Smooth muscle cell (in vitro differentiated cells): ENCODE measurements around the gene HS3ST4. TPM values are rescaled to one million over a fixed set of nuclear protein-coding genes. Genes with fewer than 3 reads are reported as not detected.

Experiments
- DNase-seq: peaks from one replicate; lab custom pipeline; 2025; ENCODE audit not compliant: unreplicated experiment; lab: John Stamatoyannopoulos, UW
- H2AFZ ChIP-seq: fragments of 200-600 bp; sonication (generic); 2 replicates; pipeline ENCODE4 v1.6.0; 2016; ENCODE audit warnings: antibody characterized with exemption, low read depth, mild to moderate bottlenecking
- H3F3A ChIP-seq: fragments of 200-600 bp; sonication (generic); 2 replicates; pipeline ENCODE4 v1.6.0; 2017; ENCODE audit warnings: antibody characterized with exemption, low read depth
- H3K27ac ChIP-seq: fragments of 200-600 bp; sonication (generic); 2 replicates; pipeline ENCODE4 v1.5.1; 2016; ENCODE audit warnings: low read depth, mild to moderate bottlenecking
- H3K27me3 ChIP-seq: fragments of 200-600 bp; sonication (generic); 2 replicates; pipeline ENCODE4 v1.6.1; 2016; ENCODE audit warnings: low read depth, mild to moderate bottlenecking
- H3K36me3 ChIP-seq: fragments of 200-600 bp; sonication (generic); 2 replicates; pipeline ENCODE4 v1.5.1; 2016; ENCODE audit warnings: low read depth
- H3K4me1 ChIP-seq: fragments of 200-600 bp; sonication (generic); 2 replicates; pipeline ENCODE4 v1.5.1; 2016; ENCODE audit warnings: low read depth
- H3K4me2 ChIP-seq: fragments of 200-600 bp; sonication (generic); 2 replicates; pipeline ENCODE4 v1.6.0; 2016; ENCODE audit warnings: mild to moderate bottlenecking
- H3K4me3 ChIP-seq: fragments of 200-600 bp; sonication (generic); 2 replicates; pipeline ENCODE4 v1.5.1; 2016; ENCODE audit warnings: mild to moderate bottlenecking
- H3K79me2 ChIP-seq: fragments of 200-600 bp; sonication (generic); 2 replicates; pipeline ENCODE4 v1.6.0; 2016; ENCODE audit warnings: low read depth, mild to moderate bottlenecking
- H3K9ac ChIP-seq: fragments of 200-600 bp; sonication (generic); 2 replicates; pipeline ENCODE4 v1.6.0; 2016; ENCODE audit warnings: low read depth
- H3K9me3 ChIP-seq: fragments of 200-600 bp; sonication (generic); replicated peaks from 2 replicates; pipeline ENCODE4 v1.5.1; 2016; ENCODE audit warnings: low read depth
- H4K20me1 ChIP-seq: fragments of 200-600 bp; sonication (generic); 2 replicates; pipeline ENCODE4 v1.6.0; 2016; ENCODE audit warnings: low read depth
- WGBS: methylation state at CpG from one replicate; pipeline ENCODE4 v1.1.7; 2016; ENCODE audit warnings: low lambda C conversion rate; 5-methylcytosine and 5-hydroxymethylcytosine counted together
- polyA plus RNA-seq: library from polyadenylated mRNA; unstranded; fragments of >200 nt; fragmentation: Nextera tagmentation; extraction: Ambion mirVana; gene quantifications from 2 replicates; pipeline ENCODE4 v1.2.1, GENCODE V29; 2016
- total RNA-seq: library from RNA; depleted of rRNA; stranded (reverse); fragments of >200 nt; gene quantifications from 2 replicates; pipeline ENCODE4 v1.2.3, GENCODE V29; 2014
- TF ChIP-seq, protein P1 (sequence below): fragments of 200-600 bp; sonication (generic); IDR thresholded peaks from 2 replicates; pipeline ENCODE4 v1.5.1; 2017; ENCODE audit warnings: borderline replicate concordance, mild to moderate bottlenecking, antibody characterized with exemption; ENCODE audit not compliant: insufficient read depth, poor library complexity, severe bottlenecking

The HS3ST4 gene
- total and polyA plus RNA-seq, 2 experiments from 2014 or later: 0.29 to 2.2 TPM

- TF ChIP-seq, protein P1, sequence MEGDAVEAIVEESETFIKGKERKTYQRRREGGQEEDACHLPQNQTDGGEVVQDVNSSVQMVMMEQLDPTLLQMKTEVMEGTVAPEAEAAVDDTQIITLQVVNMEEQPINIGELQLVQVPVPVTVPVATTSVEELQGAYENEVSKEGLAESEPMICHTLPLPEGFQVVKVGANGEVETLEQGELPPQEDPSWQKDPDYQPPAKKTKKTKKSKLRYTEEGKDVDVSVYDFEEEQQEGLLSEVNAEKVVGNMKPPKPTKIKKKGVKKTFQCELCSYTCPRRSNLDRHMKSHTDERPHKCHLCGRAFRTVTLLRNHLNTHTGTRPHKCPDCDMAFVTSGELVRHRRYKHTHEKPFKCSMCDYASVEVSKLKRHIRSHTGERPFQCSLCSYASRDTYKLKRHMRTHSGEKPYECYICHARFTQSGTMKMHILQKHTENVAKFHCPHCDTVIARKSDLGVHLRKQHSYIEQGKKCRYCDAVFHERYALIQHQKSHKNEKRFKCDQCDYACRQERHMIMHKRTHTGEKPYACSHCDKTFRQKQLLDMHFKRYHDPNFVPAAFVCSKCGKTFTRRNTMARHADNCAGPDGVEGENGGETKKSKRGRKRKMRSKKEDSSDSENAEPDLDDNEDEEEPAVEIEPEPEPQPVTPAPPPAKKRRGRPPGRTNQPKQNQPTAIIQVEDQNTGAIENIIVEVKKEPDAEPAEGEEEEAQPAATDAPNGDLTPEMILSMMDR: no peak
- H3K4me1 ChIP-seq: no peaks in the 10 kb centered on the region
- H3K4me3 ChIP-seq: no peak overlapping the region
- 72% methylated on average over 9 of the region's 9 CpGs for WGBS
- no peaks in the 10 kb centered on the region for H3K27me3 ChIP-seq
- H4K20me1 ChIP-seq: no peaks in the 10 kb centered on the region
- no peaks in the 10 kb centered on the region for H3K36me3 ChIP-seq
- no peak overlapping the region for H3K9ac ChIP-seq
- no peak overlapping the region for H2AFZ ChIP-seq
- no peaks in the 10 kb centered on the region for H3F3A ChIP-seq
- no peak overlapping the region for H3K27ac ChIP-seq
- H3K79me2 ChIP-seq: no peaks in the 10 kb centered on the region
- H3K9me3 ChIP-seq: no peaks in the 10 kb centered on the region
- no peak overlapping the region for H3K4me2 ChIP-seq
- no peak for DNase-seq
Measured at GRCh38 chr16:25868706-25869370, 177.1 kb downstream of the HS3ST4 start.

DNA sequence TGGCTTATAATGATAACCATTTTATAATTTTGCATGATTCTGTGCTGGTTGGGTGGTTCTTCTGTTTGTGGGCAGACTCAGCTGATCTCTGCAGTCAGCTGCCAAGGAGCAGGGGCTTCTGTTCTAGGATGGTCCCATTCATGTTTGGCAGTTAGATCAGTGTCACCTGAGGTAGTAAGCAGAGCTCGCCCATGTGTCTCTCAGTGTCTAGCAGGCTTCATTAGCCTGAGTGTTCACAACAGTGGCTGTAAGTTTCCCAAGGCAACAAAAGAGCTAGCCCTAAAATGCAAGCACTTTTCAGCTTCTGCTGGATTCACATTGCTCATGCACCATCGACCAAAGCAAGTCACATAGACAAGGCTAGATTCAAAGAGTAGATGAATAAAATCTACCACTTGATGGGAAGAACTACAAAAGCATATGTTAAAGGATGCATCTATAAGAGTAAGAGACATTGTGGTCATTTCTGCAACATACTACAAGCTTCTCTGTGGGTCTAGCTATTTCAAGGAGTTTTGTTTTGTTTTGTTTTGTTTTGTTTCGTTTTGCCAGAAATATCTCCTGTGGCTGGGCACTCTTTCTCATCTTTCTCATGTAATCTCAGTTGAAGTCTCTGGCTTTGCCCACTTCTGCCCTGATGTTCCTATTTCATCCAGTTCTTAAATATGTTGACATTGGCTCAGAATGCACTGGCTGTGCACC is 180.8 kb downstream of the HS3ST4 start:
- H3K27ac ChIP-seq: no peak overlapping the region
- no peaks in the 10 kb centered on the region for H3K9me3 ChIP-seq
- no peak overlapping the region for H3K9ac ChIP-seq
- H3F3A ChIP-seq: no peaks in the 10 kb centered on the region
- no peak for DNase-seq
- 89% methylated on average over 3 of the region's 3 CpGs for WGBS
- no peaks in the 10 kb centered on the region for H3K27me3 ChIP-seq
- no peak overlapping the region for H3K4me3 ChIP-seq
- TF ChIP-seq, protein P1: no peak
- H3K79me2 ChIP-seq: no peaks in the 10 kb centered on the region
- H2AFZ ChIP-seq: no peak overlapping the region
- H4K20me1 ChIP-seq: no peaks in the 10 kb centered on the region
- no peaks in the 10 kb centered on the region for H3K36me3 ChIP-seq
- H3K4me2 ChIP-seq: no peak overlapping the region
- no peaks in the 10 kb centered on the region for H3K4me1 ChIP-seq

DNA sequence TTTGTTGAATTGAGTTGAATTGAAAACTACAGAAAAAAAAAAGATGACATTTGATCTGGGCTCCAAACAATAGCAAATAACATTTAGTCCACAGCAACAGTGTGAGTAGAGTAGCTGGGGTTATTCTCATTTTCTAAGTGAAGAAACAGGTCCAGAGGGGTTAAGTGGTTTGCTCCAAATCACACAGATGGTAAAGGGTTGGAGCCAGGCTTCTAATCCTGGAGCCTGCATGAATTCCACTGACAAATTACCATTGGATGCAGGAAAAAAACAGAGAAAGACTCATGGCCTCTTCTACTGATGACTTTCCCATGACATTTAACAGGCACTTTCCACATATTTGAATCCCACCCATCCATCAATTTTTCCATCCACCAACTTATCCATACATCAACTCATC is 182.4 kb downstream of the HS3ST4 start:
- H2AFZ ChIP-seq: no peak overlapping the region
- H3K27ac ChIP-seq: no peak overlapping the region
- H3K9ac ChIP-seq: no peak overlapping the region
- TF ChIP-seq, protein P1: no peak
- H3K9me3 ChIP-seq: no peaks in the 10 kb centered on the region
- H3K79me2 ChIP-seq: no peaks in the 10 kb centered on the region
- H4K20me1 ChIP-seq: no peaks in the 10 kb centered on the region
- no peak overlapping the region for H3K4me2 ChIP-seq
- no peaks in the 10 kb centered on the region for H3F3A ChIP-seq
- H3K36me3 ChIP-seq: no peaks in the 10 kb centered on the region
- H3K27me3 ChIP-seq: no peaks in the 10 kb centered on the region
- no peak overlapping the region for H3K4me3 ChIP-seq
- DNase-seq: no peak
- H3K4me1 ChIP-seq: no peaks in the 10 kb centered on the region
